ENCODE results near the gene ECE1. TPM values are rescaled to one million over a fixed set of nuclear protein-coding genes. Genes with fewer than 3 reads are reported as not detected.

The ECE1 gene
- total and polyA plus RNA-seq, 9 donors, result 18.0 to 40.0 (median 33.0) TPM

DNA sequence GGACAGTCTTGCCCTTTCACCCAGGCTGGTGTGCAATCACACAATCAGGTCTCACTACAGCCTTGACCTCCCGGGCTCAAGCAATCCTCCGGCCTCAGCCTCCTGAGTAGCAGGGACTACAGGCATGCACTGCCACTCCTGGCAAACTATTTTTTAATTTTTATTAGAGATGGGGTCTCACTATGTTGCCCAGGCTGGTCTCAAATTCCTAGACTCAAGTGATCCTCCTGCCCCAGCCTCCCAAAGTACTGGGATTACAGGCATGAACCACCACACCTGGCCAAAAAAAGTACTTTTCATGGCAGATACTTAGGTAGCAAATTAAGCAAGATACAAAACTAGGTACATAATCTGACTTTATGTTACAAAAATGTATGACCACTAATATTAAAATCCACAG, 121.8 kb downstream of the ECE1 start:
- no peaks in the 10 kb centered on the region for H3K27me3 ChIP-seq (ENCODE audit: control insufficient read depth, insufficient read depth, low read length)
- peaks cover 30% of the 10 kb centered on the region for H3K36me3 ChIP-seq (ENCODE audit: control insufficient read depth, insufficient read depth, low read length)
- H3K4me3 ChIP-seq (ENCODE audit: low read length), result no peak overlapping the region
- H3K9me3 ChIP-seq (replicated peaks; ENCODE audit: control insufficient read depth, low read depth, low read length), result no peaks in the 10 kb centered on the region
- no peaks in the 10 kb centered on the region for H3K4me1 ChIP-seq (ENCODE audit: control insufficient read depth, insufficient read depth, low read length)
- no peak for DNase-seq
- H3K27ac ChIP-seq (ENCODE audit: low read length), result no peak overlapping the region
- 100% methylated on average over 2 of the region's 2 CpGs for WGBS (ENCODE audit: insufficient coverage)

Other genes starting within 250 kb of the ECE1 start
- 23.4 TPM for gene EIF4G3, start 113.6 kb downstream of the ECE1 start, total RNA-seq
- 10 to 100 TPM; 24.2 to 42.0 (median 34.6) TPM for gene EIF4G3, start 113.6 kb downstream of the ECE1 start, polyA plus RNA-seq (ENCODE audit: insufficient read depth in 1 of 8, insufficient read length in 8 of 8, low replicate concordance in 1 of 8)
- gene NBPF3, start 149.7 kb upstream of the ECE1 start, total RNA-seq, result 4.9 TPM
- 10 to 100 TPM in 1 of 8 donors, 1 to 10 TPM in 7; 4.4 to 11.4 (median 7.1) TPM for gene NBPF3, start 149.7 kb upstream of the ECE1 start, polyA plus RNA-seq (ENCODE audit: insufficient read depth in 1 of 8, insufficient read length in 8 of 8, low replicate concordance in 1 of 8)
- gene ALPL, start 219.0 kb upstream of the ECE1 start, total RNA-seq, result 1.2 TPM
- gene ALPL, start 219.0 kb upstream of the ECE1 start, polyA plus RNA-seq (ENCODE audit: insufficient read depth in 1 of 8, insufficient read length in 8 of 8, low replicate concordance in 1 of 8), result 1 to 10 TPM; 2.8 to 4.7 (median 3.5) TPM

Data from muscle of leg (tissue), 11 donors.